HG03060 (cell line): ENCODE results near the gene MAPRE2.
"Not testable (repeated sequence)": the region's sequence is repeated elsewhere in the genome, so short reads cannot be mapped to it uniquely, and the experiment has no call there.

Experiments used
- ATAC-seq: cut with Tn5 transposase; IDR thresholded peaks from one replicate; pipeline ENCODE4 v1.9.1; 2021; ENCODE audit warnings: low read depth, moderate number of reproducible peaks; ENCODE audit not compliant: unreplicated experiment

Gene MAPRE2

GRCh38 chr18:35141567-35142274 is 100.5 kb downstream of the MAPRE2 start:
- peak; percentile 42 for ATAC-seq

GRCh38 chr18:35142275-35142615 is 101.0 kb downstream of the MAPRE2 start:
- ATAC-seq = peak; percentile 8

GRCh38 chr18:35143622-35144596 is 102.7 kb downstream of the MAPRE2 start:
- ATAC-seq = no peak

- no peak for ATAC-seq
Observed at GRCh38 chr18:35144698-35145097, 103.5 kb downstream of the MAPRE2 start.

GRCh38 chr18:35150195-35150594 is 109.0 kb downstream of the MAPRE2 start:
- not testable (repeated sequence) for ATAC-seq

- no peak for ATAC-seq
Observed at GRCh38 chr18:35153609-35154272, 112.5 kb downstream of the MAPRE2 start.

- no peak for ATAC-seq
Observed at GRCh38 chr18:35155398-35156117, 114.3 kb downstream of the MAPRE2 start.

- ATAC-seq = no peak
Observed at GRCh38 chr18:35157181-35157580, 116.0 kb downstream of the MAPRE2 start.

- ATAC-seq = peak; percentile 67
Observed at GRCh38 chr18:35158728-35159450, 117.7 kb downstream of the MAPRE2 start.

GRCh38 chr18:35159782-35160181 is 118.6 kb downstream of the MAPRE2 start:
- ATAC-seq = no peak

GRCh38 chr18:35161485-35161884 is 120.3 kb downstream of the MAPRE2 start:
- ATAC-seq = no peak

GRCh38 chr18:35161934-35162333 is 120.7 kb downstream of the MAPRE2 start:
- ATAC-seq = no peak

- no peak for ATAC-seq
Observed at GRCh38 chr18:35163014-35163539, 121.9 kb downstream of the MAPRE2 start.

- no peak for ATAC-seq
Observed at GRCh38 chr18:35163721-35164120, 122.5 kb downstream of the MAPRE2 start.

GRCh38 chr18:35164133-35164532 is 122.9 kb downstream of the MAPRE2 start:
- ATAC-seq = no peak

- no peak for ATAC-seq
Observed at GRCh38 chr18:35167332-35167731, 126.1 kb downstream of the MAPRE2 start.

GRCh38 chr18:35167857-35168256 is 126.6 kb downstream of the MAPRE2 start:
- no peak for ATAC-seq

GRCh38 chr18:35170323-35170722 is 129.1 kb downstream of the MAPRE2 start:
- not testable (repeated sequence) for ATAC-seq

GRCh38 chr18:35171315-35171987 is 130.2 kb downstream of the MAPRE2 start:
- ATAC-seq = no peak
